PC-9 (cell line): ENCODE measurements around the gene MYH11.

Experiments
- EZH2 ChIP-seq: fragments of 200-600 bp; sonication (generic); IDR thresholded peaks from 2 replicates; pipeline ENCODE4 v1.8.0; 2017; ENCODE audit warnings: antibody characterized with exemption, low read depth
- TF ChIP-seq, protein P1 (sequence below): fragments of 200-600 bp; sonication (generic); conservative IDR thresholded peaks from 2 replicates; pipeline ENCODE4 v1.6.1; 2017; ENCODE audit warnings: mixed run types, antibody characterized with exemption, mild to moderate bottlenecking, moderate library complexity

DNA sequence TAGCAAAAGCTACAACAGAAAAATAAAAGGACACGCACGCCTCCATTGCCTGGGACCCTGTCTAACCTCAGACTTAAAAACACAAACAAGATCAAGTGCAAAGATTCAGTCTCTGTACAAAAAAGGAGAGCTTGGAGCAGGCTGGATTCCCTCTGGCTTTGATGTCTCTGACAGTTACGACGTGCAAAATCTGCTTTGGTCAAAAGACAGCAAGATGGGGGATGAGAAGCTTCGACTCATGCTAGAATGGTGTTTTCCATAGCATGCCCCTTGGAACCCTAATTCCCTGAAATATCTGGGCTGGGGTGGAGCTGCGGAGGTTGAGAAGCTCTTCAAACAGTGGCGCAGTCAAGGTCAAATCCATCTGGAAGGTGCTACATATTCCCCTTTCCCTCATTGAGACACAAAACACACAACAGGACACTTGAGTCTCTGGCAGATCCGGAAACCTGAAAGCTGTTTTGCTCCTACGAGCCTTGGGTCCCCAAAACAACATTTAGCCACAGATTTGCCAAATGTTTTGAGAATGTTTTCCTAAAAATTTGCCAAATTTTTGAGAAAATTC is 9.1 kb downstream of the MYH11 start:
- TF ChIP-seq, protein P1, sequence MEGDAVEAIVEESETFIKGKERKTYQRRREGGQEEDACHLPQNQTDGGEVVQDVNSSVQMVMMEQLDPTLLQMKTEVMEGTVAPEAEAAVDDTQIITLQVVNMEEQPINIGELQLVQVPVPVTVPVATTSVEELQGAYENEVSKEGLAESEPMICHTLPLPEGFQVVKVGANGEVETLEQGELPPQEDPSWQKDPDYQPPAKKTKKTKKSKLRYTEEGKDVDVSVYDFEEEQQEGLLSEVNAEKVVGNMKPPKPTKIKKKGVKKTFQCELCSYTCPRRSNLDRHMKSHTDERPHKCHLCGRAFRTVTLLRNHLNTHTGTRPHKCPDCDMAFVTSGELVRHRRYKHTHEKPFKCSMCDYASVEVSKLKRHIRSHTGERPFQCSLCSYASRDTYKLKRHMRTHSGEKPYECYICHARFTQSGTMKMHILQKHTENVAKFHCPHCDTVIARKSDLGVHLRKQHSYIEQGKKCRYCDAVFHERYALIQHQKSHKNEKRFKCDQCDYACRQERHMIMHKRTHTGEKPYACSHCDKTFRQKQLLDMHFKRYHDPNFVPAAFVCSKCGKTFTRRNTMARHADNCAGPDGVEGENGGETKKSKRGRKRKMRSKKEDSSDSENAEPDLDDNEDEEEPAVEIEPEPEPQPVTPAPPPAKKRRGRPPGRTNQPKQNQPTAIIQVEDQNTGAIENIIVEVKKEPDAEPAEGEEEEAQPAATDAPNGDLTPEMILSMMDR = no peak
- TF ChIP-seq EZH2 = no peak
